ENCODE results near the gene TEX55. TPM values are rescaled to one million over a fixed set of nuclear protein-coding genes. Genes with fewer than 3 reads are reported as not detected.
"Not testable (repeated sequence)": the region's sequence is repeated elsewhere in the genome, so short reads cannot be mapped to it uniquely, and the experiment has no call there.

Gene TEX55
- total RNA-seq, 1 donor from 2014 or later: not detected

GRCh38 chr3:119120480-119120879, 25.5 kb upstream of the TEX55 start:
- no peak overlapping the region for H3K27ac Mint-ChIP-seq (ENCODE audit: unreplicated experiment)
- no peaks in the 10 kb centered on the region for H3K4me1 Mint-ChIP-seq (ENCODE audit: low read depth, unreplicated experiment)
- DNase-seq: no peak
- H3K9me3 Mint-ChIP-seq (ENCODE audit: unreplicated experiment): peaks cover 10% of the 10 kb centered on the region
- H3K36me3 Mint-ChIP-seq (ENCODE audit: unreplicated experiment): peaks cover 26% of the 10 kb centered on the region
- H3K27me3 Mint-ChIP-seq (ENCODE audit: unreplicated experiment): no peaks in the 10 kb centered on the region
- H3K4me3 Mint-ChIP-seq (ENCODE audit: unreplicated experiment): no peak overlapping the region
- no peak for TF ChIP-seq CTCF (IDR thresholded peaks at IDR 0.05; ENCODE audit: partially characterized antibody, unreplicated experiment)

GRCh38 chr3:119122350-119122749, 23.6 kb upstream of the TEX55 start:
- Mint-ChIP-seq H3K27me3 (ENCODE audit: unreplicated experiment) (no peaks in the 10 kb centered on the region), H3K9me3 (ENCODE audit: unreplicated experiment) (peaks cover 8% of the 10 kb centered on the region), H3K36me3 (ENCODE audit: unreplicated experiment) (peaks cover 15% of the 10 kb centered on the region), H3K4me3 (ENCODE audit: unreplicated experiment) (no peak overlapping the region), H3K4me1 (ENCODE audit: low read depth, unreplicated experiment) (no peaks in the 10 kb centered on the region), H3K27ac (ENCODE audit: unreplicated experiment) (no peak overlapping the region)
- no peak for DNase-seq
- no peak for TF ChIP-seq CTCF (IDR thresholded peaks at IDR 0.05; ENCODE audit: partially characterized antibody, unreplicated experiment)

DNA sequence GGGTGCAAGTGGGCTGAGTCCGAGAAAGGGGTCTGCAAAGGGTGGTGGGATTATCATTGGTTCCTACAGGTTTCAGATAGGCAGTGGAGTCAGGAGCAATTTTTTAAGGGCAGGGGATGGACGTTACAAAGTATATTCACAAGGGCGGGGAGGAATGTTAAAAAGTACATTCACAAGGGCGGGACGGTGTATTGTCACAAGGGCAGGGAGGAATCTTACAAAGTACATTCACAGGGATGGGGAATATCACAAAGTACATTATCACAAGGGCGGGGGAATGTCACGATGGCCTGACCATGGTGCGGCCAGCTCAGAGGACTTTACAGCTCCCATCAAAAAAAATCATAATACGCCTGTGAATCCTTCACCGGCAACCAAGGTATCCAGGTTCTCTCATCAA, 20.6 kb upstream of the TEX55 start:
- no peak overlapping the region for H3K4me3 Mint-ChIP-seq (ENCODE audit: unreplicated experiment)
- no peak overlapping the region for H3K27ac Mint-ChIP-seq (ENCODE audit: unreplicated experiment)
- H3K9me3 Mint-ChIP-seq (ENCODE audit: unreplicated experiment): peaks cover 4% of the 10 kb centered on the region
- DNase-seq: no peak
- peaks cover 2% of the 10 kb centered on the region for H3K27me3 Mint-ChIP-seq (ENCODE audit: unreplicated experiment)
- H3K36me3 Mint-ChIP-seq (ENCODE audit: unreplicated experiment): no peaks in the 10 kb centered on the region
- no peaks in the 10 kb centered on the region for H3K4me1 Mint-ChIP-seq (ENCODE audit: low read depth, unreplicated experiment)
- no peak for TF ChIP-seq CTCF (IDR thresholded peaks at IDR 0.05; ENCODE audit: partially characterized antibody, unreplicated experiment)

- H3K27me3 Mint-ChIP-seq (ENCODE audit: unreplicated experiment): peaks cover 2% of the 10 kb centered on the region
- H3K36me3 Mint-ChIP-seq (ENCODE audit: unreplicated experiment): no peaks in the 10 kb centered on the region
- H3K4me1 Mint-ChIP-seq (ENCODE audit: low read depth, unreplicated experiment): no peaks in the 10 kb centered on the region
- no peak overlapping the region for H3K4me3 Mint-ChIP-seq (ENCODE audit: unreplicated experiment)
- no peak for DNase-seq
- no peak overlapping the region for H3K27ac Mint-ChIP-seq (ENCODE audit: unreplicated experiment)
- peaks cover 3% of the 10 kb centered on the region for H3K9me3 Mint-ChIP-seq (ENCODE audit: unreplicated experiment)
- TF ChIP-seq CTCF (IDR thresholded peaks at IDR 0.05; ENCODE audit: partially characterized antibody, unreplicated experiment): no peak
Observed at GRCh38 chr3:119125742-119126504, 20.0 kb upstream of the TEX55 start.

GRCh38 chr3:119130291-119130690, 15.7 kb upstream of the TEX55 start:
- not testable (repeated sequence) for H3K27me3 Mint-ChIP-seq (ENCODE audit: unreplicated experiment); H3K27ac Mint-ChIP-seq (ENCODE audit: unreplicated experiment); DNase-seq; H3K4me3 Mint-ChIP-seq (ENCODE audit: unreplicated experiment); H3K36me3 Mint-ChIP-seq (ENCODE audit: unreplicated experiment); H3K9me3 Mint-ChIP-seq (ENCODE audit: unreplicated experiment); H3K4me1 Mint-ChIP-seq (ENCODE audit: low read depth, unreplicated experiment)

DNA sequence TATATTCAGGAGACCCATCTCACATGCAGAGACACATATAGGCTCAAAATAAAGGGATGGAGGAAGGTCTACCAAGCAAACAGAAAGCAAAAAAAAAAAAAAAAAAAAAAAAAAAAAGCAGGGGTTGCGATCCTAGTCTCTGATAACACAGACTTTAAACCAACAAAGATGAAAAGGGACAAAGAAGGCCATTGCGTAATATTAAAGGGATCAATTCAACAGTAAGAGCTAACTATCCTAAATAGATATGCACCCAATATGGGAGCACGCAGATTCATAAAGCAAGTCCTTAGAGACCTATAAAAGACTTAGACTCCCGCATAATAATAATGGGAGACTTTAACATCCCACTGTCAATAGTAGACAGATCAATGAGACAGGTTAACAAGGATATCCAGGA, 13.7 kb upstream of the TEX55 start:
- H3K9me3 Mint-ChIP-seq (ENCODE audit: unreplicated experiment); H3K4me1 Mint-ChIP-seq (ENCODE audit: low read depth, unreplicated experiment); H3K27me3 Mint-ChIP-seq (ENCODE audit: unreplicated experiment); H3K27ac Mint-ChIP-seq (ENCODE audit: unreplicated experiment); H3K36me3 Mint-ChIP-seq (ENCODE audit: unreplicated experiment); DNase-seq; H3K4me3 Mint-ChIP-seq (ENCODE audit: unreplicated experiment): not testable (repeated sequence)

GRCh38 chr3:119139360-119139759, 6.6 kb upstream of the TEX55 start:
- H3K36me3 Mint-ChIP-seq (ENCODE audit: unreplicated experiment); H3K4me1 Mint-ChIP-seq (ENCODE audit: low read depth, unreplicated experiment); H3K9me3 Mint-ChIP-seq (ENCODE audit: unreplicated experiment); H3K4me3 Mint-ChIP-seq (ENCODE audit: unreplicated experiment); H3K27me3 Mint-ChIP-seq (ENCODE audit: unreplicated experiment); H3K27ac Mint-ChIP-seq (ENCODE audit: unreplicated experiment); DNase-seq: not testable (repeated sequence)
